TTC549 (cell line): ENCODE data around the gene UNC45A.
"Not testable (repeated sequence)": the region's sequence is repeated elsewhere in the genome, so short reads cannot be mapped to it uniquely, and the experiment has no call there.

Source experiments
- FAIRE-seq: peaks from 2 replicates; lab custom pipeline; 2012; peaks lifted over from hg19 to GRCh38; lab: Jason Lieb, UNC

The UNC45A gene

DNA sequence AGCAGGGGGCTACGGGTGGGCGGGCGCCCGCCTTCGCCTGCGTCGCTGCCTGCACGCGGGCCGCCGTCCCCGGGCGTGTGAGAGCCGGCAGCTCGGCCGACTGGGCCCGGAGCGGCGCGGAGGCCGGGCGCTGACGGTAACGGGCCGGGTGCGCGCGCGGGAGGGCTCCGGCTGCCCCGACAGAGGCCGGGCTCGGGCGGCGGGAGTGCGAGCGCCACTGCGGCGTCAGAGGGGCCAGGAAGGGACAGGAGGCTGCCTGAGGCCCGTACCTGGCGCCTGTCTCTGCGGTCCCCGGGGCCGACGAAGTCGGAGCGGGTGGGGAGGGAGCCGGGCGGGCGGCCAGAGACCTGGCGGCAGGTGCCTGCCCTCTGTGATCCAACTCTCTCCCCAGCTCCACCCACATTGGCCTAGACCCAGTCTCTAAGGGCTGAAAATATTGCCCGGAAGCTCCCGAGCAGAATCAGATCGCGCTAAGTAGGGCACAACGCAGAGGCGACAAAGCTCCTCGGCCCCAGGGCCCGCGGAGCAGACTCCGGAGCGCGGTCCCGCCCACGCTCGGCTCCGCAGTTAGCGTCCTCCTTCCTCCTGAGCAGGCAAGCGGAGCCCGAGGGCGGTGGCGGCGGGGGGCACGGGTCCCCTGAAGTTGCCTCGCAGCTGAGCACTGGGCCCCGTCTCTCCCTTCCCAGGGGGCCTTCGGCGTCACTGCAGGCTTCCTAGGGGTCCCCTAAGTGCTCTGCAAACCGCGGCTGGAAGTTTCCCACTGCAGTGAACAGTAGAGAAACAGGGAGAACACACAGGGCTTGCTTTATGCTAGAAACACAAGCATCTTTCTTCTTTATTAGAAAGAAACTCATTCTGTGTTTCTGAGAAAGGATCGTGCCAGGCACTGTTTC is 32.0 kb upstream of the UNC45A start, which contains the start of gene MAN2A2:
MAN2A2 (plus strand) TSS at position 463 of the 893 bp plus-strand sequence. CDS start 906 bp downstream, outside the sequence.
- FAIRE-seq: no peak

DNA sequence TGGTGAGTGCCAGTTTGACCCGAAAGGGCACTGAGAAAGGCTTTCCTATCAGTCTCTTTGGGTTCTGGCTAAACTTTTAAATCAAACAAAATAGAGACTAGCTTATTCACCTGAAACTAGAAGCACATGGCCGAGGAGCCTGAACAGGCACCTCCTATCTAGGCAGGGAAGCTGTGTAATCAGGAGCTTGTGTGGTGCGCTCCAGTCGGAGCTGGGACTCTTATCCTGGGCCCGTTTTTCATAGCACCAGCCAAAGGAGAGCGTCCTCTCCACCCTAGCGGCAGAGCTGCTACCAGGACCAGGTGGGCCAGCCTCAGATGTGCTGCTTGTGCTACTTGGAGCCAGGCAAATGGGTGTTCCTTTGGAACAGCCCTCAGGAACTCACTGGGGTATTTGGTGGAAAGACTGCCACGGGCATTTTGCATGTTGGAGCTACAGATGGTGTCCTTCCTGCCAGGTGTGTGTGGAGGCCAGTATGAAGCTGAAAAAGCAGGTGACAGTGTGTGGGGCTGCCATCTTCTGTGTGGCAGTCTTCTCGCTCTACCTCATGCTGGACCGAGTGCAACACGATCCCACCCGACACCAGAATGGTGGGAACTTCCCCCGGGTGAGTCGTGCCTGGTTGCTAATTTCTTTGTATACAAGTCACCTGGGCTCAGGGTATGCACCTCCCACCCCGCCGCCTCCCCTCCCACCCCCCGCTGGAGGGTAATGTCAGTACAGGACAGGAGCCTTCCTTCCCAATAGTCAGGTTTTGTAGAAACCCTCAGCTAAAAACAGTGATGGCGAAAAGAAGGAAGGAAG is 31.1 kb upstream of the UNC45A start:
- FAIRE-seq: no peak

DNA sequence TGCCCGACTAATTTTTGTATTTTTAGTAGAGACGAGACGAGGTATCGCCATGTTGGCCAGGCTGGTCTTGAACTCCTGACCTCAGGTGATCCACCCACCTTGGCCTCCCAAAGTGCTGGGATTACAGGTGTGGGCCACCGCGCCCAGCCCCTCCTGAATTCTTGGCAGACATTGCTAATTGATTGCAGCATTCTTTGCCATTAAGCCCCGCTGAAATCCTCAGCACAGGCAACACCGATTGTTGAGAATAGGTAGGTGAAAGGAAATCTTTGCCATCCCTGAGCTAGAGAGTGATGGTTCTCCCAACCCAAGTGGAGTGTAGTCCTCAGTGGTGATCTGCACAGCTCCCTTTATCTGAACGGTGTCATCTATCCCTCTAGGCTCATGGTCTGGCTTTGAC is 30.3 kb upstream of the UNC45A start:
- FAIRE-seq: no peak

DNA sequence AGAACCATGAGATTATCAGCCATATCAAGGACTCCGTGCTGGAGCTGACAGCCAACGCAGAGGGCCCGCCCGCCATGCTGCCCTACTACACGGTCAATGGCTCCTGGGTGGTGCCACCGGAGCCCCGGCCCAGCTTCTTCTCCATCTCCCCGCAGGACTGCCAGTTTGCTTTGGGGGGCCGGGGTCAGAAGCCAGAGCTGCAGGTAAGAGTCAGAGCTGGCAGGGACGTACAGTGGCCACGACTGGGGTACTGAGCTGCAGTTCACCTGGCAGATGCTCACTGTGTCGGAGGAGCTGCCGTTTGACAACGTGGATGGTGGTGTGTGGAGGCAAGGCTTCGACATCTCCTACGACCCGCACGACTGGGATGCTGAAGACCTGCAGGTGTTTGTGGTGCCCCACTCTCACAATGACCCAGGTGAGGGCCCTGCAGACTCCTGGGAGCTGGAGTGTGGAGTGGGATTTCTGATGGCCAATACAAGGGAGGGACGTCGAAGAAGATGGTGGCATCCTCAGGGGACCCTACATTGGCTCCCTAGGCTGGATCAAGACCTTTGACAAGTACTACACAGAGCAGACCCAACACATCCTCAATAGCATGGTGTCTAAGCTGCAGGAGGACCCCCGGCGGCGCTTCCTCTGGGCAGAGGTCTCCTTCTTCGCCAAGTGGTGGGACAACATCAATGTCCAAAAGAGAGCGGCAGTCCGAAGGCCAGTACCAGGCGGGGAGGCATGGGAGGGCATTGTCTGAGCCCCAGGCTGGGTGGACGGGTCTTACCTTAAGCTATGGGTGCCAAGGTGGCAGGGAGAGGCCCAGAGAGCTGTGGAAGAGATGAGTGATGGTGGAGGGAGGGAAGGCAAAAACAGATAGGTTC is 29.5 kb upstream of the UNC45A start:
- no peak for FAIRE-seq

DNA sequence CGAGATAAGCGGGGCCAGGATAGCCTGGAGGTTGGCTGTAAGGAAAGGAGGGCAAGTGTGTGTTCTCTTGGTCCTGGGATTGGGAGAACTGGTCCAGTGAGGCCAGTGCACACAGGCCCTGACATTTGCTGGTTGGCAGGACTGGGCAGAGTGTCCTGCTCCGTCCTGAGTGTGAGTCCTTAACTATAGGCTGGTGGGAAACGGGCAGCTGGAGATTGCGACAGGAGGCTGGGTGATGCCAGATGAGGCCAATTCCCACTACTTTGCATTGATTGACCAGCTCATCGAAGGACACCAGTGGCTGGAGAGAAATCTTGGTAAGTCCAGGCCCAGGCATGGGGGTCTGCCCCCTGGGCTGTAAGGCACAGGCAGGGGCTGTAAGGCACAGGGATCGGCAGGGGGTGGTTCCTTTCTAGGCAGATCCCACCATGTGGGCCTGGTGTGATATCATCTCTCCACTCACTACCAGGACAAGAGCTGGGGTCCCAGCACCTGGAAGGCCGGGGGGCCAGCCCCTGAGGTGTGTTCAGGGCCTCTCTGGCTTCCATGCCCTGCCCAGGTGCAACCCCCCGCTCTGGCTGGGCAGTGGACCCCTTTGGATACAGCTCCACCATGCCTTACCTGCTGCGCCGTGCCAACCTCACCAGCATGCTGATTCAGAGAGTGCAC is 28.8 kb upstream of the UNC45A start:
- no peak for FAIRE-seq

DNA sequence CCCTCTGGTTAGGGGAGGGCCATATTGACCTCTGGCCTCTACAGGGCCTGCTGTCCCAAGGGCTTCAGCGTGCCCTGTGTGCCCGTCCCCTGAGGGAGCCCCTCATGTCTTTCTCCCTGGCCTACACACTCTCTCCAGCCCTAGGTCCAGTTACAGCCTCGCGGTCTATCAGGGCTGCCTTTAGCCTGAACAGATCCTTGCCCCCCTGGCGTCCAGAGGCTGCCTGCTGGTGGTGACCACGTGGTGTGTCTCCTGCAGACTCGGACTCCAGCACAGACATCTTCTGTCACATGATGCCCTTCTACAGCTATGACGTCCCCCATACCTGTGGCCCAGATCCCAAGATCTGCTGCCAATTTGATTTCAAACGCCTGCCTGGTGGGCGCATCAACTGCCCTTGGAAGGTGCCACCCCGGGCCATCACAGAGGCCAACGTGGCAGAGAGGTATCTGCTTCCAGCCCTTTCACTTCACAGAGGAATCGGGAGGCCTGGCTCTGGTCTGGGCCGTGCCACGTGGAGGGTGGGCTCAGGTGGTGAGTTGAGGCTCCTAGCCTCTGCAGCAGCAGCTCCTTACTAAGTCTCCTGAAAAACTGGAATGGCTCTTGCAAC is 27.9 kb upstream of the UNC45A start:
- FAIRE-seq: no peak

DNA sequence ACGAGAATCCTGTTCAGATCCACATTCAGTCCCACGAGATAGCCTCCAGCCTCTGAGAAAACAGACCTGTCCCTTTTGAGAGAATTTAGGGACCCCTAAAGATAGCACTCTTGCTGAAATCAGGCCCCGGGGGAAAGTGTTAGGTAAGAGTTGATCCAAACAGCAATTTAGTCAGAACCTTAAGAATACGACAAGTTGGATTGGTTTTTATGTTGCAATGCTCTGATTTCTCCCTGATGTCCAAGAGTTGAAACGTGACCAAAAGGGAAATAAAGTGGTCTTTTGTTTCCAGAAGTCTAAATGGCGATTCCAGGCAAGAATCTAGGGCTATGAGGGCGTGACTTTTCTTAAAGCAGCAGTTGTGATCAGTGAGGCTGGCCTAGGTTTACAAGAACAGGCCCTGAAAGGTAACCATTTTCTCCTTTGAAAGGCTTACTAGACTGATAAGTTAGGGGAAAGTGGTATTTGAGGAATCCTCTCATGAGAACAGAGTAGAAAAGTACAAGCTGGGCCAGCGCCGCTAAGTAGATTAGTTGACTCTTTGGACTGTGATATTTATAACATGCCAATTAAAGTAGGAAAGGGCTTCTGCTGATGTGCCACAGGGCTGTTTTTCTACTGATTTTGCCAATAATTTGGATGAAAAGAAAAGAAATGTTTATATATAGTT is 27.1 kb upstream of the UNC45A start:
- FAIRE-seq: no peak

DNA sequence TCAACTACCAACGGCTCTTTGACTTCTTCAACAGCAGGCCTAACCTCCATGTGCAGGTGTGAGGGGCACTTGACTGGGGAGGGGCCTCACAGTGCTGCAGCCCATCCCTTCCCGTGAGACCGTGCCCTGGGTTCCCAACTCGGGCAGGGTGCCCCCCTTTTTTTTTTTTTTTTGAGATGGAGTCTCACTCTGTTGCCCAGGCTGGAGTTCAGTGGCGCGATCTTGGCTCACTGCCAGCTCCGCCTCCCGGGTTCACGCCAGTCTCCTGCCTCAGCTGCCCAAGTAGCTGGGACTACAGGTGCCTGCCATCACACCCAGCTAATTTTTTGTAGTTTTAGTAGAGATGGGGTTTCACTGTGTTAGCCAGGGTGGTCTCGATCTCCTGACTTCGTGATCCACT is 25.6 kb upstream of the UNC45A start:
- FAIRE-seq: not testable (repeated sequence)

DNA sequence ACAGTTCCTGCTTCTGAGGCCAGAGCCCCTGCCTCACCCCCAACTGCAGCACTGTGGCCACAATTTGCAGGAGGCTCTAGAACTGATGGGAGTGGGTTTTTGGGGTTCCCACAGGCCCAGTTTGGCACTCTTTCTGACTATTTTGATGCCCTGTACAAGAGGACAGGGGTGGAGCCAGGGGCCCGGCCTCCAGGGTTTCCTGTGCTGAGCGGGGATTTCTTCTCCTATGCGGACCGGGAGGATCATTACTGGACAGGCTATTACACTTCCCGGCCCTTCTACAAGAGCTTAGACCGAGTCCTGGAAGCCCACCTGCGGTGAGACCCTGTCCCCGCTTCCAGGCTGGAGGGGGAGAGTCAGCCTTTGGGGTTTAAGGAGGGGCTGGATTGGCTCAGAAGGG is 25.1 kb upstream of the UNC45A start:
- no peak for FAIRE-seq

DNA sequence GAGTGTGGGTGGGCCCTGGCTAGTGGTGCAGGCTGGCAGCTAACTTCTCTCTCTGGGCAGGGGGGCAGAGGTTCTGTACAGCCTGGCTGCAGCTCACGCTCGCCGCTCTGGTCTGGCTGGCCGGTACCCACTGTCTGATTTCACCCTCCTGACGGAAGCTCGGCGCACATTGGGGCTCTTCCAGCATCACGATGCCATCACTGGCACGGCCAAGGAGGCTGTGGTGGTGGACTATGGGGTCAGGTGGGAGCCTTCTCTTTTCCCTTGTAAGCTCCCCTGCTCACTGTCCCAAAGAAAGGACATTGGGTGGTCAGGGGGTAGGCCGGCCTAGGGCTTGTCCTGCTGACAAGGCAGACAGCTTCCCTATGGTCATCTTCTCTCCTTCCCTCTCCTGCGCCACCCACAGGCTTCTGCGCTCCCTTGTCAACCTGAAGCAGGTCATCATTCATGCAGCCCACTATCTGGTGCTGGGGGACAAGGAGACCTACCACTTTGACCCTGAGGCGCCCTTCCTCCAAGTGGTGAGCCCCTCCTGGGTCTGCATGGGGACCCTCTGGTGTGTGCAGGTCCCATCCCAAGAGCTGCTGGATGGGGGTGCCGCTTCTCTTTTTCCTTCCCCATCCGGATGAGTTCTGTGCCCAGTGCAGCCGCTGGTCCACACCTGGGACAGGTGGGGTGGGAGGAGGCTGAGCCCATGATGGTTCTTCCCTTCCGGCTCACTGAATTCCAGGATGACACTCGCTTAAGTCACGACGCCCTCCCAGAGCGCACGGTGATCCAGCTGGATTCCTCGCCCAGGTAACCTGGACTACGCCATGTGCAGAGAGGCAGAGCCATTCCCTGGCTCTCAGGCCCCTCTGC is 24.4 kb upstream of the UNC45A start:
- FAIRE-seq: no peak

DNA sequence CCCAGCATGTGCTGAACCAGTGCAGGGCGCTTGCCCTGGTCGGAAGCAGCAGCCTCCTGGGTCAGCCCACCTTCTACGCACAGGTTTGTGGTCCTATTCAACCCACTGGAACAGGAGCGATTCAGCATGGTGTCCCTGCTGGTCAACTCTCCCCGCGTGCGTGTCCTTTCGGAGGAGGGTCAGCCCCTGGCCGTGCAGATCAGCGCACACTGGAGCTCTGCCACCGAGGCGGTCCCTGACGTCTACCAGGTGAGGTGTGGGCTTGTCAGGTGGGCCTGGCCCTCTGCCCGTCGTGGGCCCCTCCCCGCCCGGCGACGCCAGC is 23.8 kb upstream of the UNC45A start:
- FAIRE-seq: no peak

DNA sequence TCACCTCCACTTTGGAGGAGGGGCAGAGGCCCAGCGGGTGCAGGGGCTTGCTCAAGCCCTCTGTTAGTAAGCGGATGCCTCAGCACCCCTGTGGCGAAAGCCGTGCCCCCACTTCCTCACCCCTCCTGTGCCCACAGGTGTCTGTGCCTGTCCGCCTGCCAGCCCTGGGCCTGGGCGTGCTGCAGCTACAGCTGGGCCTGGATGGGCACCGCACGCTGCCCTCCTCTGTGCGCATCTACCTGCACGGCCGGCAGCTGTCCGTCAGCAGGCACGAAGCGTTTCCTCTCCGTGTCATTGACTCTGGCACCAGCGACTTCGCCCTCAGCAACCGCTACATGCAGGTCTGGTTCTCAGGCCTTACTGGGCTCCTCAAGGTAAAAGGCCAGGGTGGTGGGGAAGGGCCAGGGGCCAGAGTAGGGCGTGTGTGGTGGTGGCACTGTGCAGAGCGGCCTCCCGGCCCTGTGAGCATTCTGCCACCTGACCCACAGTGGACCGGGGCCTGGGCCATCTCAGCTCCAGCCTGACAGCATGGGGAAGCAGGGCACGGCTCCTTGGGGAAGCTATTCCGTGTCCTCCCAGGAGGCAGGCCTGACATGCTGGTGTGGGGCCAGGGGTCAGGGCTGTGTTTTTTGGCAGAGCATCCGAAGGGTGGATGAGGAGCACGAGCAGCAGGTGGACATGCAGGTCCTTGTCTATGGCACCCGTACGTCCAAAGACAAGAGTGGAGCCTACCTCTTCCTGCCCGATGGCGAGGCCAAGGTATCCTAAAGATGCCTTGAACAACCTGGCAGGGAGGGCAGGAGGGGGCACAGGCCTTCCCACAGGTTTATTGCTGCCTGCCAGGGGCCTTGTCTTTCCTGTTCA is 22.9 kb upstream of the UNC45A start:
- FAIRE-seq: no peak

DNA sequence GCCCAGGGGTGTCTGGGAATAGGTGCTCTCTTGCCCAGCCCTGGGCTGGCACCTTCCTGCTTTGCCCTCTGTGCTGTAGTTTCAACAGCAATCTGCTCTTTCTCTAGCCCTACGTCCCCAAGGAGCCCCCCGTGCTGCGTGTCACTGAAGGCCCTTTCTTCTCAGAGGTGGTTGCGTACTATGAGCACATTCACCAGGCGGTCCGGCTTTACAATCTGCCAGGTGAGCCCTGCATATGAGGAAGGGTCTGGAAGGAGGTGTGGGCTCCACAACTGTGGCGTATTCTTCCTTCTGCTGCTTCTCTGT is 22.4 kb upstream of the UNC45A start:
- no peak for FAIRE-seq

DNA sequence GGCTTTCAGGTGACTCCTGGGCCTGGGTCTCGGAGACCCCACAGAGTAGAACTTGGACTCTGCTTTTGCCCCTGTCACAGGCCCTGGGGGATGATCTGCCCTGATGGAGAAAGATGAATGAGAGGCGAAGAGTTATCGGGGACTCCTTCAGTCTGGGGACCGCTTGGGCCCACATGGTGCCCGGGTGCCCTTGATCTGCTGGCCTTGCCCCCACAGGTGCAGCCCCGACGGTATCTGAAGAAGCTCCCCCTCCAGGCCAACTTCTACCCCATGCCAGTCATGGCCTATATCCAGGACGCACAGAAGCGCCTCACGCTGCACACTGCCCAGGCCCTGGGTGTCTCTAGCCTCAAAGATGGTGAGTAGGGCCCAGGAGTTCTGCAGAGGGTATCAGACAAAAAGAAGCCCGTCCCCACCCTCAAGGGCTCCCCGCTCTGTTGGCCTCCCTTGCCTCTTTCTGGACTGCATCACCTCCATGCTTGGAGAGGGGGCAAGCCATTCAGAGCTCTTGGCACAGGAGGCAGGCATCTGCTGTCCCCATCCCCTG is 21.6 kb upstream of the UNC45A start:
- no peak for FAIRE-seq

DNA sequence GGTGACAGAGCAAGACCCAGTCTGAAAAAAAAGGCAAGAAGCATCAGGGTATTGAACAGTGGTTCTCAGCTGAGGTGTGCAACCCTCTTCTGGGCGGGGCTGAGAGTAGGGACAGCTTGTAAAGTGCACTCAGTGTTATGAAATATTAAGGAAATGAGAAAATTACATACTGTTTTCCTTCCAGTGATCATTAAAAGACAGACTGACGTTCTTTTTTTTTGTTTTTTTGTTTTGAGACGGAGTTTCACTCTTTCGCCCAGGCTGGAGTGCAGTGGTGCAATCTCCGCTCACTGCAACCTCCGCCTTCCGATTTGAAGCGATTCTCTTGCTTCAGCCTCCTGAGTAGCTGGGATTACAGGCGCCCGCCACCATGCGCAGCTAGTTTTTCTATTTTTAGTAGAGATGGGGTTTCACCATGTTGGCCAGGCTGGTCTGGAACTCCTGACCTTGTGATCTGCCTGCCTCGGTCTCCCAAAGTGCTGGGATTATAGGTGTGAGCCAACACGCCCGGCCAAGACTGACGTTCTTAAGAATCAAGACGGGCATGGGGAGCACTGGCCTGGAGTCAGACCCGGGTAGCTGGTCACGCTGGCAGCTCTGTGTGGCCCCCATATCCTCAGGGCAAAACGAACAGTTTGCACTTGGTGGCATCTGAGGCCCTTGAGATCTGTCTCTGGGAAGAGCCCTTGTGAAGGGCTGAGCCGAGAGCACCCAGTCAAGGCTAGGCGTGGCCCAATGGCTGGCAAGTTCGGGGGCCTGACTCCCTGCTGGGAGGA is 20.6 kb upstream of the UNC45A start:
- no peak for FAIRE-seq

DNA sequence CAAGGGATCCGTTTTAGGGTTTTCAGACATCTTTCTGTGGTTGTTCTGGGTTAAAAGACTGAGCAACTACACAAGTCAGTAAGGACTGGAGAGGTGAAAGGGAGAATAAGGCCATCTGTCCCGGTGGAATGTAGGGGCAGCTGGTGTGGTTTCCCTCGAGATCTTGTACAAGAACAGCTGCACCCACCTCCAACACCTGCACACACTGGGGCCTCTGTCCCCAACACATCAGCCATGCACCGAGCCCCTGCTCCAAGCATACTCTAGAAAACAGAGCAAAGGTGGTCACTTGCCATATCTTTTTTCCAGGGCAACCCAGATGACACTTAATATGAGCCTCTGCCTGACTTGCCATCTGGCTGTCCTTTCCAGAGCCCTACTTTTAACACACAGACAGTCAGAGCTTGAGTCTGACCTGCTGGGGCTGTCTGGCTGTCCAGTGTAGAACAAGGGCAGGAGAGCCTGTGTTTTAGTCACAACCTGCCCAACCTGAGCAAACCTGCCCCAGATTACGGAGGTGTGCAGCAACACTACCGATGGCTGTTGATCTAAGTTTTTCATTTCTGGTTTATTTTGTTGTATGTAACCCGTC is 19.8 kb upstream of the UNC45A start:
- no peak for FAIRE-seq

DNA sequence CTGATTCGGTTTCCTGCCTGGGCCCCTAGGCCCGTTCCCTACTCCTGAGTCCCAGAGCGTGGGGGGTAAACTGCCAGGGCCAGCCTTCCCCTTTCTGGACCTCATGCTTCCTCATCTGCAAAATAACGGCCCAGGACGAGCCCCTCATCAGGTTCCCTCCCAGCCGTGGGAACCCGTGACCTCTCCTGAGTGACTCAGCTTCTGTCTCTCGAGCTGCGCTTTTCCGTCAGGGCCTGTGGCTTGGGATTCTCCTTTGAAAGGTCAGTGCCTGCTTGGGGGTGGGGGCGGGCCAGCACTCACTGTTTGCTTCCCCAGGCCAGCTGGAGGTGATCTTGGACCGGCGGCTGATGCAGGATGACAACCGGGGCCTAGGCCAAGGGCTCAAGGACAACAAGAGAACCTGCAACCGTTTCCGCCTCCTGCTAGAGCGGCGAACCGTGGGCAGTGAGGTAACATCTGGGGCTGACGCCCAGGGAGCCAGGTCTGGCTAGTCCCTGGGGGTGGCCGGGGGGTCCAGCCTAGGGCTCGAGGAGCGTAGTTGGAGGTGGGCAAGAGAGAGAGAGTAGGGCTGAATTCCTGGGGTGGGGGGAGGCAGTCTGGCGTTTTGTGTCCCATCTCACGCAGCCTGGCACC is 19.2 kb upstream of the UNC45A start:
- no peak for FAIRE-seq
